GM18858 (cell line): Measurements from ENCODE around the gene EPM2A.

Experiments
- ATAC-seq: cut with Tn5 transposase; IDR thresholded peaks from one replicate; pipeline ENCODE4 v1.9.1; 2021; ENCODE audit not compliant: unreplicated experiment

The EPM2A gene

GRCh38 chr6:145681965-145682364, 53.4 kb downstream of the EPM2A start:
- no peak for ATAC-seq

- no peak for ATAC-seq
Measured at GRCh38 chr6:145673504-145673903, 61.8 kb downstream of the EPM2A start.

DNA sequence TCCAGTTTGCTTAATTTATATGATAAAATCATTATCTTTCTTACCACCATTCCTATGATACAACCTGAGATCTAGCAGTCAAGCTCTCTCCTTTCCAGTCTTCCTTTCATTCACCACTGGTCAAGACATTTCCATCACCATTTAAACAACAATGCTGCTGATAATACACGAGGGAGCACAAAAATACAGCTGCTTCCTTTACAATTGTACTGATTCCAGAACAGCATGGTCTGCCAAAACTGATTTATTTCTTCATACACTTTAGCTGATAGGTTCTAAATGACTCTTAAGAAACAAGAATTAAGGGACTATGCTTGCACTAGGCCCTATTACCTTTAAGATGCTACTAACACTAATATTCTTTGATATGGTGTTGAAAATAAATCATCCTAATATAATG, 65.0 kb downstream of the EPM2A start:
- ATAC-seq: no peak

GRCh38 chr6:145669627-145670034, 65.7 kb downstream of the EPM2A start:
- ATAC-seq: no peak

DNA sequence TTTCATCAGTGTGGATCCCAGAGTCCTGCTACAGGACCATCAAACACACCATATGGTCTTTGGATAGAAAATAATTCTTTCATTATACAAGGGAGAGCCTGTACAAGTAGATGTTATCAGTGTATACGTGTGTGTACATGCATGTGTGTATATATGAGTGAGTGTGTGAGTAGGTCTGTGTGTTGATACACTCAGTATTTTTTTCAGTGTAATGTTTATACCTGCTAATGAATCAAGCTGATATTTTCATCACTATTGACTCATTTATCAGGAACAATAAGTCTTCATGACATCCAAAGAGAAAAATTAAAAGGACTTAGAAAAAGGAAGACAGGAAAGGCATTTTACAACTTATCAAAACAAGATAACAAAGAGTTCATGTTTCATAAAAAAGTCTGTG, 66.5 kb downstream of the EPM2A start:
- ATAC-seq: no peak

- ATAC-seq: no peak
Measured at GRCh38 chr6:145660676-145661075, 74.6 kb downstream of the EPM2A start.

GRCh38 chr6:145656128-145656527, 79.2 kb downstream of the EPM2A start:
- ATAC-seq: no peak

DNA sequence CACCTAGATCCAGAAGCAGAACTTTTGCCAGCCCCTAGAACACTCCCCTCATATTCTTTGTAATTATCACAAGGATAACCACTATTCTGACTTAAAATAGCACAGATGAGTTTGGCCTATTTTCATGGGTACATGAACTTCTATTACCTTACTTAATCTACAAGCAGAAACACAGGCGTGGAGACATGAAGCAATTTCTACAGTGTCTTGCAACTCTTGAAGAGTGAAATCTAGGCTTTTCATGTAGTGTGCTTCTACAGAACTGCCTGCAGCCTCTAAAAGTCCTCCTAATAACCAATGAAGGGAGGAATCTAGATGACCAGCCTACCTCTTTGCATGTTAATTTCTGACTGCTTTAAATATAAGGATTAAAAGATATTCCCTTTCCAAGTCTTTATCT, 82.7 kb downstream of the EPM2A start:
- ATAC-seq: no peak

DNA sequence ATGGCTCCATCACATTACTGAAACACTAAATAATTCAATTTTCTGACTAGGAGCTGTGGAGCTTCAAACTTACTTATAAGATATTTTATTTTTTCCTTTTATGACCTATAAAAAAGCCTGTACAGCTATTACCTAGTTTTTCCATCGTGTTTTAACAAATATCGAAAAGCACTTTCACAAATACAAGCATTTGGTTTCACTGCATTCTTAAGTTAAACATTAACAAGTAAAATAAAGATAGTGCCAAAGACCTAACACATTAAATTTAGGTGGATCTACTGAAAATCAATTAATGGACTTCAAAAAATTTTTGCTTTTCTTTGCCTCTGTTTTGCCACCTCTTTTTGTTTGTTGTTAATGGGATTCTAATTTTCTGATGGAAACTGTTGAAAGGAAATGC, 83.3 kb downstream of the EPM2A start:
- no peak for ATAC-seq

DNA sequence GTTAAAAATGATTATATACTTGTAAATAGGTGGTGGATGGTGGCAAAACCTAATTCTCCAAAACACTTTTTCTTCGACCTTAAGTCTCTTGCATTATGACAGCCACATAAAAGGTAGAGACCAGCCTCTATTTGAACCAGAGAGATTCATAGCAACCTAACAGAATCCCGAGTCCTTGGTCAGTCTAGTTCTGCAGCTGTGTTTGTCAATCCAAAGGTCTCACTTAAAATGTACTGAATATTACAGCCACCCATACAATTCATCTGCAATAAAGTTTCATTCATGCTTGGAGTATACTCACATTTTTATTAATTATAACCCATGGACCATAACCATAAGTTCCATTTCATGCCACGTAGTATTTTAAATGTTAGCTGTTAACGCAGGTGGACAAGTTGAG, 87.2 kb downstream of the EPM2A start:
- no peak for ATAC-seq

DNA sequence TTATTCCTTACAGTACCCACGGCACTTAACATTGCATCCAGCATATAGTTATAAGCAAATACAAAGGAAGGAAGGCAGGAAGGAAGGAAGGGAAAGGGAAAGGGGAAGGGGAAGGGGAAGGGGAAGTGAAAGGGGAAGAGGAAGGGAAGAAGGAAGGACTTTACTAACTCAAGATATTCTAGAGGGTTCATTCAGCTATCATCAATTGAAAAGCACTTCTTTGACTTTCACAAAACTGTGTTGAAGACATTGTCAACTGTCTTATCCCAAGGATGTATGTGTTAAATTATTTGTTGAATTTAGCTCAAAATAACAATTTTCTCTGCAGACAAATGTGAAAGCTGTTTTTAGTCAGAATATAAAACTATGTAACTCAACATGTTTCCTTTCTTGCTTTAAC, 87.7 kb downstream of the EPM2A start:
- no peak for ATAC-seq

GRCh38 chr6:145643760-145644159, 91.6 kb downstream of the EPM2A start:
- ATAC-seq: no peak

- ATAC-seq: peak; percentile 95
Measured at GRCh38 chr6:145633981-145634627, 101.2 kb downstream of the EPM2A start.

- ATAC-seq: no peak
Measured at GRCh38 chr6:145632971-145633370, 102.3 kb downstream of the EPM2A start.

GRCh38 chr6:145631374-145631773, 103.9 kb downstream of the EPM2A start:
- no peak for ATAC-seq

GRCh38 chr6:145630598-145630997, 104.7 kb downstream of the EPM2A start:
- ATAC-seq: no peak

DNA sequence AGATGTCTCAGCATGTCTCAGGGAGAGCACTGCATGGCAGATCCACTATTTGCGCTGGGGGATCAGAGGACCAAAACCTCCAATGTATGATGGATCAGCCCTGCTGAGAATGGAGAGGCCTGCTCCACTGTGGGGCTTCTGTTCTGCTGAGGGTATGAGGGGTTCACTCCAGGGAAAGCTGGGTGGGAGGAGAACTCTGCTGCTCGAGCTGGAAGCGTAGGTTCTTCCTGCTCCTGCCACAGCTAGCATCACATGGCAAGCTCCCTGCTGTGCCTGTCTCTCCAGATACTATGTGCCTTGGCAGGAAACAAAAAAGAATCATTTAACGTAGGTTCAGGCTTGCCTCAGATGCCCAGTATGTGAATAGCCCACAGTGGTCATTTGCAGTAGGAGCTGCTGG, 105.8 kb downstream of the EPM2A start:
- ATAC-seq: no peak

DNA sequence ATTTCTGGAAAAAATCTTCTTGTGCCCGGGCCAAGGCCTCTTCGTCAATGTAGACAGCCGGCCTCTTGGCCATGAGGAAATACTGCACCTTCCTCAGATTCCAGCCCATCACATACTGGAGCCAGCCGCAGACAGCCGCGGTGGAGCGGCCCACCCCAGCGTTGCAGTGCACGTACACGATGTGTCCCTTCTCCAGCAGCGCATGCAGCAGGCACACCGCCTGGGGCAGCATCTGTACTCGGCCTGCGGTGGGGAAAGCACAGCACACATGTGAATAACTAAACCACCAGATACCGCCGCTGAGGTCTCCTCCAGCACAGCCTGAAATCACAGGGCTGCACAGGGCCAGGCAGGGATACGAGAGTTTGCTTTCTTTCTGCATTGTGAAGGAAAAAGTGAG, 107.9 kb downstream of the EPM2A start:
- ATAC-seq: no peak

GRCh38 chr6:145626857-145627256, 108.5 kb downstream of the EPM2A start:
- no peak for ATAC-seq

- no peak for ATAC-seq
Measured at GRCh38 chr6:145623231-145623630, 112.1 kb downstream of the EPM2A start.

- ATAC-seq: no peak
Measured at GRCh38 chr6:145621776-145622175, 113.5 kb downstream of the EPM2A start.

- ATAC-seq: no peak
Measured at GRCh38 chr6:145620088-145620487, 115.2 kb downstream of the EPM2A start.

- ATAC-seq: no peak
Measured at GRCh38 chr6:145609521-145609920, 125.8 kb downstream of the EPM2A start.
